ENCODE data around the gene GCLC. TPM values are rescaled to one million over a fixed set of nuclear protein-coding genes. Genes with fewer than 3 reads are reported as not detected.

The GCLC gene
- total RNA-seq, 6 experiments from 2014 or later = 10.6 to 18.1 (median 16.0) TPM

DNA sequence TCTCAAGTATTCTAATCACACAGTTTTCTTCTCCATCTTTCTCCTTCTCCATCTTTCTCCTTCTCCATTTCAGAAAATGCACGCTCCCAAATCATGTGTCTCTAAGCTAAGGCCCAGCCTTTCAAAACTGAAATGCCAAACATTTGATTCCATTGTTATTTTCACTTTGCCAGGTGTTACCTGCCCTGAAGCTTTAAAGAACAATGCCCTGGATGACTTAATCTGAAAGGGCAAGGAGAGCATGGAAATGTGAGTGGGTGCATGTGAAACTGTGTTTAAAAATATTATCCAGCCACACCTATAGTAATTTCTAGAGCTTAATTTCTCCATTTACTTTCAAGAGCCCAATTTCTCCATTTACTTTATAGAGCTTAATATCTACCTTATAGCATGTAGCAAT, 42.4 kb upstream of the GCLC start:
- H3K27ac Mint-ChIP-seq = no peak overlapping the region
- H3K27me3 Mint-ChIP-seq (ENCODE audit: insufficient read depth) = peaks cover 11% of the 10 kb centered on the region
- TF ChIP-seq, protein P1, sequence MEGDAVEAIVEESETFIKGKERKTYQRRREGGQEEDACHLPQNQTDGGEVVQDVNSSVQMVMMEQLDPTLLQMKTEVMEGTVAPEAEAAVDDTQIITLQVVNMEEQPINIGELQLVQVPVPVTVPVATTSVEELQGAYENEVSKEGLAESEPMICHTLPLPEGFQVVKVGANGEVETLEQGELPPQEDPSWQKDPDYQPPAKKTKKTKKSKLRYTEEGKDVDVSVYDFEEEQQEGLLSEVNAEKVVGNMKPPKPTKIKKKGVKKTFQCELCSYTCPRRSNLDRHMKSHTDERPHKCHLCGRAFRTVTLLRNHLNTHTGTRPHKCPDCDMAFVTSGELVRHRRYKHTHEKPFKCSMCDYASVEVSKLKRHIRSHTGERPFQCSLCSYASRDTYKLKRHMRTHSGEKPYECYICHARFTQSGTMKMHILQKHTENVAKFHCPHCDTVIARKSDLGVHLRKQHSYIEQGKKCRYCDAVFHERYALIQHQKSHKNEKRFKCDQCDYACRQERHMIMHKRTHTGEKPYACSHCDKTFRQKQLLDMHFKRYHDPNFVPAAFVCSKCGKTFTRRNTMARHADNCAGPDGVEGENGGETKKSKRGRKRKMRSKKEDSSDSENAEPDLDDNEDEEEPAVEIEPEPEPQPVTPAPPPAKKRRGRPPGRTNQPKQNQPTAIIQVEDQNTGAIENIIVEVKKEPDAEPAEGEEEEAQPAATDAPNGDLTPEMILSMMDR (IDR thresholded peaks at IDR 0.05) = no peak
- H3K36me3 Mint-ChIP-seq (ENCODE audit: low read depth) = no peaks in the 10 kb centered on the region
- no peak overlapping the region for H3K4me3 Mint-ChIP-seq
- DNase-seq = no peak
- H3K4me1 Mint-ChIP-seq (ENCODE audit: low read depth) = peaks cover 11% of the 10 kb centered on the region
- H3K9me3 Mint-ChIP-seq = no peaks in the 10 kb centered on the region

DNA sequence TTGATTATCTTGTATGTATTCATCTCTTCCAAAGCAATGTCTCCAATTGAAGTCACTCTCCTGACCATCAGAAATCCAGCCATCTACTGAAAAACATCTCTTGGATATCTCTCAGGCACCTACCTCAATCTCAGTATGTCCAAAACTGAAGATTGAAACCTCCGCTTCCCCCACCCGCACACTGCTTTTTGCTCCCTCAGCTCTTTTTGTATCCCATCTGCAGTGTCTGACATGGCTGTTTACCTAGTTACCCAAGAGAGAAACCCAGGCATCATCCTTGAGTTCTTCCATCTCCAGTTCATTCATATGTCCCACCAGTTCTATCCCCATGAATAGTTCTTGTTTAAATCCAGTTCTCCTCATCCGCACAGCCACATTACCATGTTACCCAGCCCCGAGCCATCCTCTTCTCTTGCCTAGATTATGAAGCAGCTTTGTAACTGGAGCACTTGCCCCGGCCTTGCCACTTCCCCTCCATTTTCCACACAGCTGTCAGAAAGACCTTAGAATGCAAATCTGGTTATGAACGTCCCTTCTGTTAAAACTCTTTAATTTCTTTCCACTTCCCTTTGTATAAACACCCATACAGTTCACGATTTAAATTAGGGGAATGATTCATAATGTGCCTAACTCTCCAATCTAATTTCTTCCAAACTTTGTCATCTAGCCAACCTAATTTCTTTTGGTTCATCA, 40.5 kb upstream of the GCLC start:
- Mint-ChIP-seq H3K36me3 (ENCODE audit: low read depth) (no peaks in the 10 kb centered on the region), H3K4me1 (ENCODE audit: low read depth) (peaks cover 23% of the 10 kb centered on the region), H3K27me3 (ENCODE audit: insufficient read depth) (peaks cover 16% of the 10 kb centered on the region), H3K9me3 (no peaks in the 10 kb centered on the region), H3K27ac (no peak overlapping the region), H3K4me3 (no peak overlapping the region)
- TF ChIP-seq, protein P1 (IDR thresholded peaks at IDR 0.05) = no peak
- DNase-seq = no peak

- TF ChIP-seq, protein P1 (IDR thresholded peaks at IDR 0.05) = no peak
- Mint-ChIP-seq H3K27ac (no peak overlapping the region), H3K36me3 (ENCODE audit: low read depth) (no peaks in the 10 kb centered on the region), H3K9me3 (no peaks in the 10 kb centered on the region), H3K27me3 (ENCODE audit: insufficient read depth) (peaks cover 16% of the 10 kb centered on the region), H3K4me3 (no peak overlapping the region), H3K4me1 (ENCODE audit: low read depth) (peaks cover 27% of the 10 kb centered on the region)
- no peak for DNase-seq
Measured at GRCh38 chr6:53584726-53585125, 39.8 kb upstream of the GCLC start.

- Mint-ChIP-seq H3K4me1 (ENCODE audit: low read depth) (peaks cover 33% of the 10 kb centered on the region), H3K27me3 (ENCODE audit: insufficient read depth) (peaks cover 20% of the 10 kb centered on the region), H3K36me3 (ENCODE audit: low read depth) (no peaks in the 10 kb centered on the region), H3K9me3 (no peaks in the 10 kb centered on the region), H3K27ac (no peak overlapping the region), H3K4me3 (no peak overlapping the region)
- TF ChIP-seq, protein P1 (IDR thresholded peaks at IDR 0.05) = no peak
- DNase-seq = no peak
Measured at GRCh38 chr6:53583451-53583850, 38.5 kb upstream of the GCLC start.

GRCh38 chr6:53582963-53583362, 38.1 kb upstream of the GCLC start:
- H3K36me3 Mint-ChIP-seq (ENCODE audit: low read depth) = no peaks in the 10 kb centered on the region
- no peak for DNase-seq
- peaks cover 33% of the 10 kb centered on the region for H3K4me1 Mint-ChIP-seq (ENCODE audit: low read depth)
- no peak overlapping the region for H3K4me3 Mint-ChIP-seq
- peaks cover 20% of the 10 kb centered on the region for H3K27me3 Mint-ChIP-seq (ENCODE audit: insufficient read depth)
- H3K27ac Mint-ChIP-seq = no peak overlapping the region
- no peaks in the 10 kb centered on the region for H3K9me3 Mint-ChIP-seq
- TF ChIP-seq, protein P1 (IDR thresholded peaks at IDR 0.05) = no peak
